CD4-positive, alpha-beta T cell treated with Interleukin-1 beta for 1 hour (primary cell): ENCODE results near the gene DIS3L2.

Source experiments
- DNase-seq, 2 donors: peaks; one replicate each; pipeline ENCODE4 v3.0.0-alpha.2; 2020 to 2022

Gene DIS3L2, protein sequence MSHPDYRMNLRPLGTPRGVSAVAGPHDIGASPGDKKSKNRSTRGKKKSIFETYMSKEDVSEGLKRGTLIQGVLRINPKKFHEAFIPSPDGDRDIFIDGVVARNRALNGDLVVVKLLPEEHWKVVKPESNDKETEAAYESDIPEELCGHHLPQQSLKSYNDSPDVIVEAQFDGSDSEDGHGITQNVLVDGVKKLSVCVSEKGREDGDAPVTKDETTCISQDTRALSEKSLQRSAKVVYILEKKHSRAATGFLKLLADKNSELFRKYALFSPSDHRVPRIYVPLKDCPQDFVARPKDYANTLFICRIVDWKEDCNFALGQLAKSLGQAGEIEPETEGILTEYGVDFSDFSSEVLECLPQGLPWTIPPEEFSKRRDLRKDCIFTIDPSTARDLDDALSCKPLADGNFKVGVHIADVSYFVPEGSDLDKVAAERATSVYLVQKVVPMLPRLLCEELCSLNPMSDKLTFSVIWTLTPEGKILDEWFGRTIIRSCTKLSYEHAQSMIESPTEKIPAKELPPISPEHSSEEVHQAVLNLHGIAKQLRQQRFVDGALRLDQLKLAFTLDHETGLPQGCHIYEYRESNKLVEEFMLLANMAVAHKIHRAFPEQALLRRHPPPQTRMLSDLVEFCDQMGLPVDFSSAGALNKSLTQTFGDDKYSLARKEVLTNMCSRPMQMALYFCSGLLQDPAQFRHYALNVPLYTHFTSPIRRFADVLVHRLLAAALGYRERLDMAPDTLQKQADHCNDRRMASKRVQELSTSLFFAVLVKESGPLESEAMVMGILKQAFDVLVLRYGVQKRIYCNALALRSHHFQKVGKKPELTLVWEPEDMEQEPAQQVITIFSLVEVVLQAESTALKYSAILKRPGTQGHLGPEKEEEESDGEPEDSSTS

DNA sequence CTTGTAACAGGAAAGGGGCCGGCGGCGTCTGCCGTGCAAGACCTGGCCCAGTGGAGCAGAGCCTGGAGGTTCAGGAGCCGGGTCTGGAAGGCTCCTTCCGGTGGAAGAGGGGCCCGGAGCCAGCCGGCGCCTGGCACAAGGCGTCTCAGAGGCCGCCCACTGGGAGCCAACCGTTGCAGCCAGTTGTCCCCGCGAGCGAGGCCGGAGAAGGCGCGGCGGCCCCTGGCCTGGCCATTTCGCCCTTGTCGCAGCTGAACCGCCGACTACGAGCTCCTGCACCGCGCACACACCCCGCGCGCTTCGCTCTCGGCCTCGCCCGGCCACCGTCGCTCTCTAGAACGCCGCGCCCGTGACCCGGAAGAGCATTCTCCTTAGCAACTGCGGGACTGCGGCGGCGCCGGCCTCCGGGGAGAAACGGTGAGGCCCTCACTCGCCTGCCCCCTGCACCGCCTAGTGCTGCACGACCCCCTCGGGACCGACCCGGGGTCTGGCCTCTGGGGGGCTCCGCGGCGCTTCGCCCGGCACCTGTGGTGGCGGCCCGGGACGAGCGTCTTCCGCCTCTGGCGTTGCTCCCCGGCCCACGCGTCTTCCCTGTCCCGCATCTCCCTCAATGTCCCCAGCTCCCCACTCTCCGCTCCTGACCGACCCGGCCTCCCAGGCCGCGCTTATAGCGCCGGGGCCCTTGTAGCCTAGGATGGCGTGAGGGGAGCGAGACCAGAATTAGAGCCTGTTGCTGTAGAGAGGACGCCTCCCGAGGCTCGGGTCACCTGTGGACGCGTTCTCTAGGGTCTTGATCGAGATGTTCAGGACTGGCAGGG lies at the start of gene DIS3L2:
Gene DIS3L2, plus strand, starts transcription at position 365 of the 818 bp plus-strand sequence. CDS start 53,215 bp downstream, outside the sequence.
- DNase-seq: peak; percentile 78 to 81

DNA sequence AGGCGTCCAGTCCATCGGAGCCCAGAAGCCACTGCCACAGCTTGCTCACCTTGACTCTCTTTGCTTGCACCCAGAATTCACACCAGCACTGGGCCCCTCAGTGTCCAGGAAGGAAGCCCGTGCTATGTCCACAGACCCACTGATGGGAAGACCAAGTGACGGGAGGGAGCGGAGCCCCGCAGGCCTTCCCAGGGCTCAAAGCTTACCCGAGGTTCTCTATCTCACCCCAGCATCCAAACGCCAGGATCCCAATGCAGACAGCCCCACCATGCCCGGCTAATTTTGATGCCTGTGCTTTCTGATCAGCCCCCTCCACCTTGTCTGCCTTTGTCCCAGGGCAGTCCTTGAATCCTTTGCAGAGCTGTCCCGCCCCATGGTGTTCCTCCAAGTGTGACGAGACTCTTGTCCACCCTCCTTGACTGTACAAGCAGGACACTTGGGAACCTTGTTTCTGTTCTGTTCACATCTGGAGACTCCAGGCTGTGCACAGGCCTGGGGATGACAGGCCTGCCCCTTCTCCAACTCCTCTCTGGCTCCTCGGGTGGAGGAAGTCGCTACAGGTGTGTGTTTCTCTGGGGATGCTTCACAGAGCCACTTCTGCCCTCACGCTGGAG lies 47.3 kb upstream of the DIS3L2 start:
- DNase-seq: no peak

- no peak for DNase-seq
Observed at GRCh38 chr2:231917280-231918066, 44.0 kb upstream of the DIS3L2 start.

- no peak for DNase-seq
Observed at GRCh38 chr2:231918501-231919330, 42.8 kb upstream of the DIS3L2 start.

DNA sequence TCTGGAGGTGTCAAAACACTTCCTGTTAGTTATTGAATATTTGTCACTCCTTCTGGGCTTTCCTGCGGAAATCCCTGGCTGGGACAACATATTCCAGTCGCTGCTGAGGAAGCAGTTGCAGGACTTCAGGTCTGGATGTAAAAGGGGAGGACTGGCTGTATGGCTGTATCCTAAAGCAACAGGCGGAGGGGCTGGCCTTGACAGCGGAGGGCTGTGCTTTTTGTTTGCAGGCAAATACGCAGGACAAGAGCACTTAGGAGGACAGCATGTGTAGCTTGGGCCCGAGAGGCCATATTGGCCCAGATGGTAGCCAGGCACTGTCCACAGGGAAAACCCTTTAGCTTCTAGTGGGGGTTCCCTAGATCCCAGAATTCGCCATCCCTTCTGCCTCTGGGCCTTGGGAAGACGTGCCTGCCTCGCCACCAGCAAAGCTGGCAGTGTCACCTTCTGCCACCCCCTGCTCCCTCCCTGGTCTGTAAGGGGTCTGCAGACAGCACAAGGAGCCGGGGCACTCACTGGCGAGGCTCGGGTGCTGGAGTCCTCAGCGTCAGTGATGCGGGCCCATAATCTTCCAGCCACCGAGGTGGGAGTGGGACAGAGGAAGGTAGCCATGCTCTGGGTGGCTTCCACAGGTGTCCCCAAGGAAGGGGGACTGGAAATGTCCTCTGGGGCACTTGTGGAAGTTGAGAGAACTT lies 42.0 kb upstream of the DIS3L2 start:
- DNase-seq: no peak

GRCh38 chr2:231920366-231920765 lies 41.1 kb upstream of the DIS3L2 start:
- no peak for DNase-seq

DNA sequence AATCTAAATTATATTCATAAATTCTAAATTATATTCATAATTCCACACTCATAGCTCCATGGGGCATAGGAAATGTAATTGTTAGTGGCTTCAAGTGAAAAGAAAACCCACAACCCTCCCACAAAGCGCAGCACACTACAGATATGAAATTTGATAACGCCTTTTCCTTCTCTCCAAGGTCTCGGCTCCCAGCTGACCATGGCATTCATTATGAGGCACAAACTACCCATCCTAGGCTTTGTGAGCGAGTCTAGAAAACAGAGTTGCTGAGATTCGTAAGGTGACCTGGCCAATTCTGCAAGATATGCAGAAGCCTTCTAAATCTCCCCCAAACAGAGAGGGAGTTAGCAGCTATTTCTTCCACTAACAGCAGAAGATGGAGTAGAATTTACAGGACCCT lies 40.7 kb upstream of the DIS3L2 start:
- DNase-seq: no peak

- DNase-seq: no peak
Observed at GRCh38 chr2:231922311-231923009, 39.1 kb upstream of the DIS3L2 start.

DNA sequence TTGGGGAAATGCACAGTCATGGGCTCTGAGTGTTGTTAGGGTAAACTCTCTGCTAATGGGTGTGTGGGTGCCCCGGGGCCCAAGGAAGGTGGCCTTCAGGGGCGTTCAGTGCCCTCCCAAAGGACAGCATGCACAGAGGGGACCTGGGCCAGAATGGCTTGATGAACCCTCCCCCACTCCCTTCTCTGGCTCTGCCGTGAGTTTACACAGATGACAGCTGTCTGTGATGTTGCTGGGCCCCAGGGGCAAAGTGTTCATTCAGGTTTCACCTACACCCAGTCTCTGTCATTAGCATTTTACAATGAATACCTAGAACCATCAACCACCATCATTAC lies 38.5 kb upstream of the DIS3L2 start:
- no peak for DNase-seq

DNA sequence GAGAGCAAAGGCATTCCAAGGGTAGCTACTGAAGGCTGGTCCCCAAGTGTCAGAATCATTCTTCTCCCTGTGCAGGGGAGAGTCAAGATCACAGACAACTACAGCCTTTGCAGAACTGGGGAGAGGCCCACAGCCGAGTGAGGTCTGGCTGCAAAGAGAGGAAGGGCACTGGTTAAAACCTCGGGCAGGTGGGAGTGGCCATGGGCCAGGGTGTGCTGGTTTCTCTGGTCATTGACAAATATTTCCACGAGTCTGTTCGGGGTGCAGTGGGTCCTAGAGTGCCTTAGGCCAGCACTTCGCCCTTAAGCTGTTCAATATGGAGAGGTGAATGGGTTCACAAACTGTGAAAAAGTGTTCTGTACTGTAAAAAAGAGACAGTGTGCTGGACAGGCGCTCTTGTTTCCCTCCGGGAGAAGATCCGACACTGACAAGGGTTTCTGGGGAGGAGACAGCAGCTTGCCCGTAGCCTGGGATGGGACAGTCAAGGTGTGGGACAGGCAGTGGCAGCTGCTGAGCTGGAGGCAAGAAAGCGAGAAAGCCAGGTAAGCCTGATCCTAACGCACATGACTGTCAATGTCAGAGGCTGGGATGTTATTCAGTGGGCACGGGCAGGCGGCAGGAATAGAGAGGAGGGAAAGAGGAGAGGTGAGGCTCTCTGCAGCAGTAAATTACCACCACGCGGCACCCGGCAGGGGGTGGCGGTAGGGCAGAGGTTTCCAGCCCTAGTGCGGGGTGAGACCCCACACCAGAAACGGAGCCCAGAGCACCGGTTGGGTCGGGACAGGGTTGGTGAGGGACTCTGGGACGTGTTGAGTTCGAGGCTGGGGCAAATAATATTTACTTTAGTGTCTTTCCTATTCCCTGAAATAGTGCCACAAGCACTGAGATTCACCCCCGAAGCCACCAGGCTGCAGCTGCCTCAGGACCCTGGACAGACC lies 37.3 kb upstream of the DIS3L2 start:
- DNase-seq: no peak

- DNase-seq: no peak
Observed at GRCh38 chr2:231924889-231925275, 36.6 kb upstream of the DIS3L2 start.

- DNase-seq: peak; percentile 61 to 65
Observed at GRCh38 chr2:231925303-231926179, 36.0 kb upstream of the DIS3L2 start.

GRCh38 chr2:231926180-231926741 lies 35.3 kb upstream of the DIS3L2 start, which contains the start of gene NPPC:
TSS of gene NPPC (minus strand) at chr2:231926396. CDS start at chr2:231926249, 147 bp downstream.
- peak; percentile 21 to 46 for DNase-seq

GRCh38 chr2:231926761-231927565 lies 34.5 kb upstream of the DIS3L2 start:
- no peak for DNase-seq

GRCh38 chr2:231927566-231927890 lies 34.0 kb upstream of the DIS3L2 start:
- no peak for DNase-seq

DNA sequence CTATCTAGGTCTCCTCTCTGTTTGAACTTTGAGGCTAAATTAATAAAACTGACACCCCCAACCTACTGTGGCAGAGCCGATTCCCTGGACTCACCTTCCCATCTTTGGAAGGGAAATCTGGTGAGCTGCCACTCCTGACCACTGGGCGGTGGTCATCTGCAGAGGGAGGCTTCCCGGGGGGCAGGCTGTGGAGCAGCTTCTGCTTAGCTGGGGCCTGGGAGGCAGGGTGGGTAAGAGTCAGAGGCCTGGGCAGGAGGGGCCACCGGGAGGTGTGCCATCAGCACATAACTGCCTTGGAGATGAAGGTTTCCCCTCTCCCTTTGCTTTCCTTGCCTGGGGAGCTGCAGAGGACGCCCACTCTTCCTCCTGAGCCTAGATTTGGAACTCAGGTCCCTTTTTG lies 33.0 kb upstream of the DIS3L2 start:
- no peak for DNase-seq
